GM12878 (cell line): Measurements from ENCODE around the gene LITAF. TPM values are rescaled to one million over a fixed set of nuclear protein-coding genes. Genes with fewer than 3 reads are reported as not detected.

ENCODE experiments used
- ATAC-seq: fragments of 200-7000 bp; cut with Tn5 transposase; 3 replicates; pipeline ENCODE4 v1.9.1; 2020; ENCODE audit warnings: mild to moderate bottlenecking, moderate library complexity
- BruUV-seq: library from RNA; stranded (reverse); fragments of 400-500 nt; replicated peaks from 2 replicates; lab custom pipeline; 2021; lab: Mats Ljungman, UMichigan
- CTCF ChIA-PET: fragments of 300-600 bp; sonication (Branson Sonifier 250); formaldehyde crosslinking; extraction: SDS; loops from one replicate; lab custom pipeline; 2021; ENCODE audit warnings: inconsistent platforms; lab: Yijun Ruan, JAX
- POLR2A ChIA-PET: fragments of 350-600 bp; formaldehyde crosslinking; extraction: SDS; loops from one replicate; lab custom pipeline; 2021; ENCODE audit warnings: inconsistent platforms; lab: Charles Lee
- RAD21 ChIA-PET: fragments of 300-600 bp; sonication (Branson Sonifier 250); formaldehyde crosslinking; loops from one replicate; lab custom pipeline; 2023; ENCODE audit warnings: antibody characterized with exemption; ENCODE audit not compliant: unreplicated experiment; lab: Charles Lee
- SMC1A ChIA-PET: fragments of 300-600 bp; sonication (Branson Sonifier 250); formaldehyde crosslinking; loops from one replicate; lab custom pipeline; 2023; ENCODE audit not compliant: unreplicated experiment, uncharacterized antibody; lab: Charles Lee
- DNase-seq: peaks from one replicate; pipeline ENCODE4 v3.0.0-alpha.2; 2011; ENCODE audit warnings: low read depth, low spot score
- FAIRE-seq: peaks from 3 replicates; lab custom pipeline; 2011; peaks lifted over from hg19 to GRCh38; lab: Jason Lieb, UNC
- H2AFZ ChIP-seq: 2 replicates; pipeline ENCODE4 v1.6.0; 2011; ENCODE audit warnings: low read depth, low read length, control low read depth; ENCODE audit not compliant: control insufficient read depth
- H3K27ac ChIP-seq: 2 replicates; pipeline ENCODE4 v1.5.1; 2011; ENCODE audit warnings: control low read depth; ENCODE audit not compliant: control insufficient read depth, insufficient read depth
- H3K27me3 ChIP-seq, 2 experiments: replicated peaks in 1 of 2; 2 replicates each; pipeline versions ENCODE4 v1.6.0 to v1.6.1; 2011; ENCODE audit warnings: low read length in 1 of 2; ENCODE audit not compliant: control insufficient read depth in 2 of 2, insufficient read depth in 2 of 2
- H3K36me3 ChIP-seq, 2 experiments: 2 replicates each; pipeline ENCODE4 v1.5.1; 2011; ENCODE audit warnings: low read length in 1 of 2; ENCODE audit not compliant: control insufficient read depth in 2 of 2, insufficient read depth in 2 of 2
- H3K4me1 ChIP-seq: 2 replicates; pipeline ENCODE4 v1.6.1; 2011; ENCODE audit warnings: mild to moderate bottlenecking, low read length, moderate library complexity, mixed read lengths; ENCODE audit not compliant: control insufficient read depth, insufficient read depth
- H3K4me2 ChIP-seq: 2 replicates; pipeline ENCODE4 v1.6.0; 2011; ENCODE audit warnings: control low read depth; ENCODE audit not compliant: control insufficient read depth, insufficient read depth
- H3K4me3 ChIP-seq: fragments of 200-600 bp; sonication (generic); 2 replicates; pipeline ENCODE4 v1.5.1; 2016
- H3K79me2 ChIP-seq: 2 replicates; pipeline ENCODE4 v1.6.0; 2011; ENCODE audit warnings: low read length; ENCODE audit not compliant: control insufficient read depth, insufficient read depth
- H3K9ac ChIP-seq: 2 replicates; pipeline ENCODE4 v1.8.0; 2011; ENCODE audit warnings: low read length, control low read depth, mixed read lengths; ENCODE audit not compliant: control insufficient read depth, insufficient read depth
- H3K9me3 ChIP-seq: replicated peaks from 3 replicates; pipeline ENCODE4 v1.5.1; 2011; ENCODE audit warnings: mild to moderate bottlenecking, low read length; ENCODE audit not compliant: control insufficient read depth, insufficient read depth
- H4K20me1 ChIP-seq: 2 replicates; pipeline ENCODE4 v1.6.0; 2011; ENCODE audit not compliant: control insufficient read depth, insufficient read depth
- ASH2L ChIP-seq: fragments of 300-600, 200-600 bp; sonication (generic); IDR thresholded peaks from 2 replicates; pipeline ENCODE4 v1.6.1; 2017; ENCODE audit warnings: low read depth, mild to moderate bottlenecking, borderline replicate concordance
- CREM ChIP-seq: IDR thresholded peaks from 2 replicates; pipeline ENCODE4 v1.6.1; 2014; ENCODE audit warnings: antibody characterized with exemption, low read depth
- ESRRA ChIP-seq: IDR thresholded peaks from 2 replicates; pipeline ENCODE4 v1.6.1; 2012; ENCODE audit warnings: mild to moderate bottlenecking, low read length, improper control_type of control experiment
- JUNB ChIP-seq: IDR thresholded peaks from 2 replicates; pipeline ENCODE4 v1.6.1; 2016; ENCODE audit warnings: antibody characterized with exemption, mild to moderate bottlenecking
- MXI1 ChIP-seq: fragments of 150-350 bp; IDR thresholded peaks from 2 replicates; pipeline ENCODE4 v1.6.1; 2011; ENCODE audit warnings: low read depth, mild to moderate bottlenecking, inconsistent platforms, low read length, improper control_type of control experiment
- MYB ChIP-seq: fragments of 150-350 bp; IDR thresholded peaks from 2 replicates; pipeline ENCODE4 v1.6.1; 2014; ENCODE audit warnings: mild to moderate bottlenecking, low read depth, low read length, borderline replicate concordance
- NR2F1 ChIP-seq: fragments of 450-650 bp; conservative IDR thresholded peaks from 2 replicates; pipeline ENCODE4 v1.6.1; 2017; ENCODE audit warnings: mild to moderate bottlenecking
- PAX5 ChIP-seq: IDR thresholded peaks from 2 replicates; pipeline ENCODE4 v1.6.1; 2011; ENCODE audit warnings: low read depth, low read length, borderline replicate concordance
- SMARCA5 ChIP-seq: fragments of 450-650 bp; IDR thresholded peaks from 2 replicates; pipeline ENCODE4 v1.6.1; 2017; ENCODE audit warnings: mild to moderate bottlenecking
- ZZZ3 ChIP-seq: IDR thresholded peaks from 2 replicates; pipeline ENCODE4 v1.6.1; 2011; ENCODE audit warnings: low read depth; ENCODE audit not compliant: control insufficient read depth, insufficient read length
- WGBS: methylation state at CpG from one replicate; pipeline ENCODE4 v1.1.6; 2016; ENCODE audit warnings: low lambda C conversion rate; ENCODE audit not compliant: insufficient replicate concordance, insufficient coverage; ENCODE audit errors: missing lambda C conversion rate; 5-methylcytosine and 5-hydroxymethylcytosine counted together
- in situ Hi-C: fragments of 300-500 bp; cut with MboI; formaldehyde crosslinking; loops from 9 replicates; pipeline ENCODE4 v1.14.3; 2018; ENCODE audit warnings: mixed read lengths
- intact Hi-C: fragments of 100-400 bp; cut with micrococcal nuclease; formaldehyde crosslinking; loops from one replicate; pipeline ENCODE4 v1.14.2; 2022; ENCODE audit not compliant: unreplicated experiment
- polyA plus RNA-seq, 11 experiments: library from polyadenylated mRNA; depleted of rRNA in 4 of 11; unstranded in 6 of 11; stranded (reverse) in 5 of 11; fragments of >200 nt; fragmentation: Nextera tagmentation in 4 of 11; fragmentation: Illumina TruSeq in 1 of 11; extraction: Ambion mirVana in 4 of 11; extraction: Trizol in 1 of 11; gene quantifications; 1 replicate in 1 of 11; 2 replicates in 10 of 11; pipeline versions ENCODE4 v1.2.1 to v1.2.3, GENCODE V29; 2011 to 2016; ENCODE audit warnings: inconsistent platforms in 2 of 11, missing spikeins in 2 of 11, low read depth in 1 of 11
- total RNA-seq, 4 experiments: library from RNA; depleted of rRNA in 3 of 4; stranded (reverse); fragments of >200 nt in 3 of 4; fragmentation: Illumina TruSeq in 1 of 4; extraction: Trizol in 1 of 4; gene quantifications; 2 replicates each; pipeline versions ENCODE4 v1.2.1 to v1.2.3, GENCODE V29; 2013 to 2021
- TF ChIP-seq, protein P1 (sequence below): fragments of 450-650 bp; conservative IDR thresholded peaks from 2 replicates; pipeline ENCODE4 v1.6.1; 2017; ENCODE audit warnings: mild to moderate bottlenecking, moderate library complexity
- TF ChIP-seq, protein P2 (sequence below): fragments of 450-650 bp; IDR thresholded peaks from 2 replicates; pipeline ENCODE4 v1.6.1; 2018; ENCODE audit warnings: borderline replicate concordance, mild to moderate bottlenecking; ENCODE audit not compliant: partially characterized antibody
- TF ChIP-seq, protein P3 (sequence below): fragments of 450-650 bp; formaldehyde crosslinking; IDR thresholded peaks from 2 replicates; pipeline ENCODE4 v1.4.0; 2022; ENCODE audit warnings: mild to moderate bottlenecking, moderate library complexity
- TF ChIP-seq, protein P4 (sequence below): fragments of 450-650 bp; IDR thresholded peaks from 2 replicates; pipeline ENCODE4 v1.6.1; 2016; ENCODE audit warnings: mild to moderate bottlenecking

LITAF gene
- total and polyA plus RNA-seq, 10 of the 15 experiments (the other 5 are each of a cell fraction or from before 2014, with no cell fraction given): 99.2 to 211 (median 147) TPM

DNA sequence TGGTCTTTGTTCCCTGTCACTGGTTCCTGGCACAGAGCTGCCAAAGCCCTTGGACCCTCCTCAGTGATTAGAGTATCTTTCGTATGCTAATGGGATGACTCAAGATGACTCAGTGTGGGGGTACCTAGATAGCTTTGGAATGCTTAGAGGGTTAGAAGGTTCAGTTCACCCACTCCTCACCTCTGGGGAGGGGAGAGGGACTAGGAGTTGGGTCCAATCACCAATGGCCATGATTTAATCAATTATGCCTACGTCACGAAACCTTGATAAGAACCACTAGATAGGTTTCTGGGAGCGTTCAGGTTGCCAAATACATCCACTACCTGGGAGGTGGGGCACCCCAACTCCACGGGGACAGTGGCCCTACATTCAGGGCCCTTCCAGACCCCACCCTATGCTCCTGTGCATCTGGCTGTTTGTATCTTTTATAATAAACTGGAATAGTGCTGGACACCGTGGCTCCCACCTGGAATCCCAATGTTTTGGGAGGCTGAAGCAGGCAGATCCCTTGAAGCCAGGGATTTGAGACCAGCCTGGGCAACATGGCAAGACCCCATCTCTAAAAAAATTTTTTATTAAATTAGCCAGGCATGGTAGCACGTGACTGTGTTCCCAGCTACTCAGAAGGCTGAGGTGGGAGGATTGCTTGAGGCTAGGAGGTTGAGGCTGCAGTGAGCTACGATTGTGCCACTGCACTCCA lies 29.2 kb upstream of the LITAF start:
- Histone ChIP-seq H2AFZ (no peak overlapping the region), H3K27ac (no peak overlapping the region), H3K9me3 (no peaks in the 10 kb centered on the region), H3K4me2 (no peak overlapping the region), H3K9ac (no peak overlapping the region), H4K20me1 (no peaks in the 10 kb centered on the region), H3K36me3 (no peaks in the 10 kb centered on the region), H3K4me3 (no peak overlapping the region), H3K79me2 (no peaks in the 10 kb centered on the region), H3K27me3 (no peaks in the 10 kb centered on the region), H3K4me1 (peaks cover 23% of the 10 kb centered on the region)
- SMC1A ChIA-PET: no interaction called here
- ATAC-seq (no peak), FAIRE-seq (no peak), DNase-seq (no peak)
- POLR2A ChIA-PET: interaction anchor here (0.6 to 0.8 kb wide), 5 partner anchors 7 to 36 kb away, joined by 3 to 7 read pairs (median 5); no protein-coding TSS in a partner anchor
- BruUV-seq: no TSS peak
- in situ Hi-C loops (no loop called here), intact Hi-C loops (no loop called here)
- CTCF ChIA-PET: no interaction called here
- WGBS: 63% methylated on average over 8 of the region's 8 CpGs
- RAD21 ChIA-PET: interaction anchor here (0.6 kb wide), 1 partner anchor 651 kb away, joined by 3 read pairs; no protein-coding TSS in a partner anchor
- TF ChIP-seq ESRRA (no peak), MXI1 (no peak), NR2F1 (no peak), PAX5 (no peak), SMARCA5 (no peak), JUNB (no peak), CREM (no peak), ASH2L (no peak), MYB (no peak), ZZZ3 (no peak)
- TF ChIP-seq, protein P1, sequence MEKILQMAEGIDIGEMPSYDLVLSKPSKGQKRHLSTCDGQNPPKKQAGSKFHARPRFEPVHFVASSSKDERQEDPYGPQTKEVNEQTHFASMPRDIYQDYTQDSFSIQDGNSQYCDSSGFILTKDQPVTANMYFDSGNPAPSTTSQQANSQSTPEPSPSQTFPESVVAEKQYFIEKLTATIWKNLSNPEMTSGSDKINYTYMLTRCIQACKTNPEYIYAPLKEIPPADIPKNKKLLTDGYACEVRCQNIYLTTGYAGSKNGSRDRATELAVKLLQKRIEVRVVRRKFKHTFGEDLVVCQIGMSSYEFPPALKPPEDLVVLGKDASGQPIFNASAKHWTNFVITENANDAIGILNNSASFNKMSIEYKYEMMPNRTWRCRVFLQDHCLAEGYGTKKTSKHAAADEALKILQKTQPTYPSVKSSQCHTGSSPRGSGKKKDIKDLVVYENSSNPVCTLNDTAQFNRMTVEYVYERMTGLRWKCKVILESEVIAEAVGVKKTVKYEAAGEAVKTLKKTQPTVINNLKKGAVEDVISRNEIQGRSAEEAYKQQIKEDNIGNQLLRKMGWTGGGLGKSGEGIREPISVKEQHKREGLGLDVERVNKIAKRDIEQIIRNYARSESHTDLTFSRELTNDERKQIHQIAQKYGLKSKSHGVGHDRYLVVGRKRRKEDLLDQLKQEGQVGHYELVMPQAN: no peak
- TF ChIP-seq, protein P2, sequence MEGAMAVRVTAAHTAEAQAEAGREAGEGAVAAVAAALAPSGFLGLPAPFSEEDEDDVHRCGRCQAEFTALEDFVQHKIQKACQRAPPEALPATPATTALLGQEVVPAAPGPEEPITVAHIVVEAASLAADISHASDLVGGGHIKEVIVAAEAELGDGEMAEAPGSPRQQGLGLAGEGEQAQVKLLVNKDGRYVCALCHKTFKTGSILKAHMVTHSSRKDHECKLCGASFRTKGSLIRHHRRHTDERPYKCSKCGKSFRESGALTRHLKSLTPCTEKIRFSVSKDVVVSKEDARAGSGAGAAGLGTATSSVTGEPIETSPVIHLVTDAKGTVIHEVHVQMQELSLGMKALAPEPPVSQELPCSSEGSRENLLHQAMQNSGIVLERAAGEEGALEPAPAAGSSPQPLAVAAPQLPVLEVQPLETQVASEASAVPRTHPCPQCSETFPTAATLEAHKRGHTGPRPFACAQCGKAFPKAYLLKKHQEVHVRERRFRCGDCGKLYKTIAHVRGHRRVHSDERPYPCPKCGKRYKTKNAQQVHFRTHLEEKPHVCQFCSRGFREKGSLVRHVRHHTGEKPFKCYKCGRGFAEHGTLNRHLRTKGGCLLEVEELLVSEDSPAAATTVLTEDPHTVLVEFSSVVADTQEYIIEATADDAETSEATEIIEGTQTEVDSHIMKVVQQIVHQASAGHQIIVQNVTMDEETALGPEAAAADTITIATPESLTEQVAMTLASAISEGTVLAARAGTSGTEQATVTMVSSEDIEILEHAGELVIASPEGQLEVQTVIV: no peak
- TF ChIP-seq, protein P3, sequence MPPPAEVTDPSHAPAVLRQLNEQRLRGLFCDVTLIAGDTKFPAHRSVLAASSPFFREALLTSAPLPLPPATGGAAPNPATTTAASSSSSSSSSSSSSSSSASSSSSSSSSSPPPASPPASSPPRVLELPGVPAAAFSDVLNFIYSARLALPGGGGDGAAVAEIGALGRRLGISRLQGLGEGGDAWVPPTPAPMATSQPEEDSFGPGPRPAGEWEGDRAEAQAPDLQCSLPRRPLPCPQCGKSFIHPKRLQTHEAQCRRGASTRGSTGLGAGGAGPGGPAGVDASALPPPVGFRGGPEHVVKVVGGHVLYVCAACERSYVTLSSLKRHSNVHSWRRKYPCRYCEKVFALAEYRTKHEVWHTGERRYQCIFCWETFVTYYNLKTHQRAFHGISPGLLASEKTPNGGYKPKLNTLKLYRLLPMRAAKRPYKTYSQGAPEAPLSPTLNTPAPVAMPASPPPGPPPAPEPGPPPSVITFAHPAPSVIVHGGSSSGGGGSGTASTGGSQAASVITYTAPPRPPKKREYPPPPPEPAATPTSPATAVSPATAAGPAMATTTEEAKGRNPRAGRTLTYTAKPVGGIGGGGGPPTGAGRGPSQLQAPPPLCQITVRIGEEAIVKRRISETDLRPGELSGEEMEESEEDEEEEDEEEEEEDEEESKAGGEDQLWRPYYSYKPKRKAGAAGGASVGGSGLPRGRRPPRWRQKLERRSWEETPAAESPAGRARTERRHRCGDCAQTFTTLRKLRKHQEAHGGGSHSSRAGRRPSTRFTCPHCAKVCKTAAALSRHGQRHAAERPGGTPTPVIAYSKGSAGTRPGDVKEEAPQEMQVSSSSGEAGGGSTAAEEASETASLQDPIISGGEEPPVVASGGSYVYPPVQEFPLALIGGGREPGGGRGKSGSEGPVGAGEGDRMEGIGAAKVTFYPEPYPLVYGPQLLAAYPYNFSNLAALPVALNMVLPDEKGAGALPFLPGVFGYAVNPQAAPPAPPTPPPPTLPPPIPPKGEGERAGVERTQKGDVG (CRISPR knock-in tag): no peak
- TF ChIP-seq, protein P4, sequence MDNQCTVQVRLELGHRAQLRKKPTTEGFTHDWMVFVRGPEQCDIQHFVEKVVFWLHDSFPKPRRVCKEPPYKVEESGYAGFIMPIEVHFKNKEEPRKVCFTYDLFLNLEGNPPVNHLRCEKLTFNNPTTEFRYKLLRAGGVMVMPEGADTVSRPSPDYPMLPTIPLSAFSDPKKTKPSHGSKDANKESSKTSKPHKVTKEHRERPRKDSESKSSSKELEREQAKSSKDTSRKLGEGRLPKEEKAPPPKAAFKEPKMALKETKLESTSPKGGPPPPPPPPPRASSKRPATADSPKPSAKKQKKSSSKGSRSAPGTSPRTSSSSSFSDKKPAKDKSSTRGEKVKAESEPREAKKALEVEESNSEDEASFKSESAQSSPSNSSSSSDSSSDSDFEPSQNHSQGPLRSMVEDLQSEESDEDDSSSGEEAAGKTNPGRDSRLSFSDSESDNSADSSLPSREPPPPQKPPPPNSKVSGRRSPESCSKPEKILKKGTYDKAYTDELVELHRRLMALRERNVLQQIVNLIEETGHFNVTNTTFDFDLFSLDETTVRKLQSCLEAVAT: no peak
